SH-SY5Y (cell line): Measurements from ENCODE around the gene CCDC47.

Source experiments
- GATA2 ChIP-seq: IDR thresholded peaks from 2 replicates; pipeline ENCODE4 v1.6.1; 2011; ENCODE audit warnings: mild to moderate bottlenecking, low read depth, low read length
- GATA3 ChIP-seq: IDR thresholded peaks from 2 replicates; pipeline ENCODE4 v1.6.1; 2011; ENCODE audit warnings: low read depth, mild to moderate bottlenecking, low read length, moderate library complexity

- TF ChIP-seq GATA2 (no peak), GATA3 (no peak)
Observed at GRCh38 chr17:63760771-63761539, 12.4 kb downstream of the CCDC47 start.
